ENCODE data around the gene NBEAL2.

NBEAL2 gene

DNA sequence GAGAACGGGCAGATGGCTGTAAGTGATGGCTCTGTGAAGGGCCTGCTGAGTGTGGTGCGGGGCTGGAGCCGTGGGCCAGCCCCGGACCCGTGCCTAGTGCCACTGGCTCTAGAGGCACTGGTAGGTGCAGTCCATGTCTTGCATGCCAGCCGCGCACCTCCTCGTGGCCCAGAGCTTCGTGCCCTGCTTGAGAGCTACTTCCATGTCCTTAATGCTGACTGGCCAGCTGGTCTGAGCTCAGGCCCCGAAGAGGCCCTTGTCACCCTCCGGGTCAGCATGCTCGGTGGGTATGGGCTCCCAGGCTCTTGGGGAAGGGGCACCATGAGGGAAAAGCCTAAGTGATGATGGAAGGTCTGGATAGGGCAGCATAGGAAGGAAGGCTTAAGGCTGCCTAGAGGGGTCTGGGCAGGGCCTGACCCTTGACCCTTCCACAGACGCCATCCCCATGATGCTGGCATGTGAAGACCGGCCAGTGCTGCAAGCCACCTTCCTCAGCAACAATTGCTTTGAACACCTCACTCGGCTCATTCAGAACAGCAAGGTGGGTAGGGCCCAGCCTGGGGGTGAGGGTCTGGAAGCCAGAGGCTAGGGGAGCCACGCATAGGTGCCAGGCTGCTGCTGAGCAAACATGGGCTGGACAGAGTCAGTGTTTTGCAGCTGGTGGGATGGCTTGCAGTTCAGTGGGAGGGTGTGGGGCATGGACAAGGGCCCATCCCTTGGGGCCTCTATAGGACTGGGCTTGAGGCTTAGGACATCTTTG lies 12.1 kb downstream of the NBEAL2 start:
- TF ChIP-seq SUZ12 (IDR thresholded peaks at IDR 0.05) (no peak), SP1 (IDR thresholded peaks at IDR 0.05) (no peak), CTBP1 (IDR thresholded peaks at IDR 0.05; ENCODE audit: borderline replicate concordance) (no peak), FOXM1 (IDR thresholded peaks at IDR 0.05; ENCODE audit: borderline replicate concordance) (no peak), NFRKB (IDR thresholded peaks at IDR 0.05) (no peak), ARNT (IDR thresholded peaks at IDR 0.05) (no peak), BHLHE40 (IDR thresholded peaks at IDR 0.05; ENCODE audit: borderline replicate concordance) (no peak), HDGF (IDR thresholded peaks at IDR 0.05; ENCODE audit: borderline replicate concordance) (no peak), TARDBP (IDR thresholded peaks at IDR 0.05) (no peak), FOXK2 (IDR thresholded peaks at IDR 0.05) (no peak), ZNF384 (IDR thresholded peaks at IDR 0.05) (no peak), LEF1 (IDR thresholded peaks at IDR 0.05; ENCODE audit: borderline replicate concordance) (no peak), L3MBTL2 (conservative IDR thresholded peaks at IDR 0.05) (no peak), ELF4 (IDR thresholded peaks at IDR 0.05) (no peak), FOXA1 (IDR thresholded peaks at IDR 0.05) (no peak)
- TF ChIP-seq, protein P1, sequence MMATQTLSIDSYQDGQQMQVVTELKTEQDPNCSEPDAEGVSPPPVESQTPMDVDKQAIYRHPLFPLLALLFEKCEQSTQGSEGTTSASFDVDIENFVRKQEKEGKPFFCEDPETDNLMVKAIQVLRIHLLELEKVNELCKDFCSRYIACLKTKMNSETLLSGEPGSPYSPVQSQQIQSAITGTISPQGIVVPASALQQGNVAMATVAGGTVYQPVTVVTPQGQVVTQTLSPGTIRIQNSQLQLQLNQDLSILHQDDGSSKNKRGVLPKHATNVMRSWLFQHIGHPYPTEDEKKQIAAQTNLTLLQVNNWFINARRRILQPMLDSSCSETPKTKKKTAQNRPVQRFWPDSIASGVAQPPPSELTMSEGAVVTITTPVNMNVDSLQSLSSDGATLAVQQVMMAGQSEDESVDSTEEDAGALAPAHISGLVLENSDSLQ (IDR thresholded peaks at IDR 0.05), result no peak
- ChIA-PET CTCF (no interaction called here), POLR2A (interaction anchor here (1.1 to 1.4 kb wide), 2 partner anchors 12 to 14 kb away, joined by 4 read pairs; partner anchors contain the start of gene NBEAL2)
- no peak for DNase-seq (ENCODE audit: extremely low spot score)

DNA sequence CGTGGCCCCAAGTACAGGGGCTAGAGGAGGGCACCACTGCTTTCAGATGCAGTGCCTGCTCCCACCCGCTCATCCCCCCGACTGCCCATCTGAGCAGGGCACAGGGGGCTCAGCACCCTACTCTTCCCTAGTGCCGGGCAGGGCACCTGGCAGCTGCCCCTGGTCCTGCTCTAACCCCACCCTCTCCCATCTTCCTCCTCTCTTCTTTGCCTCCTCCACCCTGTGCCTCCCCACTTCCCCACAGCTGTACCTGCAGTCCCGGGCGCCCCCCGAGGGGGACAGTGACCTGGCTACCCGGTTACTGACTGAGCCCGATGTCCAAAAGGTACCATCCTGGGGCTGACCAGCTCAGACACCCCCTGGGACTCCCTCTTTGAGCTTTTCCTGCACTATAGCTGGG lies 12.8 kb downstream of the NBEAL2 start:
- CTCF ChIA-PET, result no interaction called here

DNA sequence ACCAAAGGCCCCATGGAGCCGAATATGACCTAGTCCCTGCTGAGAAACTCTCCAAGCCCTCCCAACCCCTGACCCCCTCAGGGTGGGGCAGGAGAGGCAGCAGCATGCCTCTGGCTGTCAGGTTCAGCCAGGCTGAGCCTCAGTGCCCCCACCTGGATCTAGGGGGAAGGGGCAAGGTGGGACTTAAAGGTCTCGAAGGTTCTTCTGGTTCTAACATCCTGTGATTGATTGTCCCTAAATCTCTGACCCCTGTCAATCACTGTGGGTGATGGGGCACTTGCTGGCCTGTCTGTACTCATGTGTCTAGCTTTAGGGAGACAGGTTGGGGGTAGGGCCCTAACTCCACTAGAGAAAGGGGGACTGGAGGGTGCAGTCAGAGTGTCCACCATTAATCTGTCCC lies 13.8 kb downstream of the NBEAL2 start:
- ChIA-PET POLR2A (interaction anchor here (1.4 kb wide), 1 partner anchor 16 kb away, joined by 4 read pairs; no protein-coding TSS in a partner anchor), CTCF (no interaction called here)
- TF ChIP-seq, protein P1 (IDR thresholded peaks at IDR 0.05), result peak; percentile 53
- TF ChIP-seq SUZ12 (IDR thresholded peaks at IDR 0.05), result no peak
- no peak for DNase-seq (ENCODE audit: extremely low spot score)

More for the DNA sequence above, 12.8 kb downstream of the NBEAL2 start:
- no peak for TF ChIP-seq ELF4 (IDR thresholded peaks at IDR 0.05)
- no peak for TF ChIP-seq SP1 (IDR thresholded peaks at IDR 0.05)
- no peak for TF ChIP-seq LEF1 (IDR thresholded peaks at IDR 0.05; ENCODE audit: borderline replicate concordance)
- DNase-seq (ENCODE audit: extremely low spot score), result no peak
- POLR2A ChIA-PET, result interaction anchor here (1.1 to 1.4 kb wide), 2 partner anchors 12 to 15 kb away, joined by 4 read pairs; partner anchors contain the start of gene NBEAL2

DNA sequence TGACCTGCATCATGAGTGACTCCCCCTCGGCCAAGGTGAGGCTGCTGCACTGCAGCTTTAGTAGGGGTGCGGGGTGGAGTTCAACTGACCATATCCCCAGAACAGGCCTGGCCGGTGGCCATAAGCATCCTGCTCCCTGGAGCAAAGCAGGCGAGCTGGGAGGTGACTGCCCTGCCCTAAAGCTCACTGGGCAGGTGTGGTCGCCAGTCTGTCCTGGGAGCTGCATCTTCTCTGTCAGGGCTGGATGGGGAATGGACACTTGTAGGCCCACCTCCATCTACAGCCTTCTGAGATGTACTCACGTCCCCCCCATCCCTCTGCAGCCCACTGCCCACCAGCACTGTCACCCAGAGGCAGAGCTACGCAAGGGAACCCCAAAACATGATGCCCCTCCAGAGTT lies 14.5 kb downstream of the NBEAL2 start:
- no peak for DNase-seq (ENCODE audit: extremely low spot score)
- CTCF ChIA-PET, result no interaction called here
- POLR2A ChIA-PET, result interaction anchor here (2.0 kb wide), 1 partner anchor 15 kb away, joined by 7 read pairs; the partner anchor contains the start of gene NBEAL2
- TF ChIP-seq L3MBTL2 (conservative IDR thresholded peaks at IDR 0.05) (no peak), SP1 (IDR thresholded peaks at IDR 0.05) (no peak), HDGF (IDR thresholded peaks at IDR 0.05; ENCODE audit: borderline replicate concordance) (no peak), SUZ12 (IDR thresholded peaks at IDR 0.05) (no peak), FOXK2 (IDR thresholded peaks at IDR 0.05) (no peak), TARDBP (IDR thresholded peaks at IDR 0.05) (no peak), BHLHE40 (IDR thresholded peaks at IDR 0.05; ENCODE audit: borderline replicate concordance) (no peak), LEF1 (IDR thresholded peaks at IDR 0.05; ENCODE audit: borderline replicate concordance) (no peak), ARNT (IDR thresholded peaks at IDR 0.05) (no peak), ZNF384 (IDR thresholded peaks at IDR 0.05) (no peak), ELF4 (IDR thresholded peaks at IDR 0.05) (no peak), FOXA1 (IDR thresholded peaks at IDR 0.05) (no peak), NFRKB (IDR thresholded peaks at IDR 0.05) (no peak), FOXM1 (IDR thresholded peaks at IDR 0.05; ENCODE audit: borderline replicate concordance) (no peak), CTBP1 (IDR thresholded peaks at IDR 0.05; ENCODE audit: borderline replicate concordance) (no peak)
- TF ChIP-seq, protein P1 (IDR thresholded peaks at IDR 0.05), result no peak

DNA sequence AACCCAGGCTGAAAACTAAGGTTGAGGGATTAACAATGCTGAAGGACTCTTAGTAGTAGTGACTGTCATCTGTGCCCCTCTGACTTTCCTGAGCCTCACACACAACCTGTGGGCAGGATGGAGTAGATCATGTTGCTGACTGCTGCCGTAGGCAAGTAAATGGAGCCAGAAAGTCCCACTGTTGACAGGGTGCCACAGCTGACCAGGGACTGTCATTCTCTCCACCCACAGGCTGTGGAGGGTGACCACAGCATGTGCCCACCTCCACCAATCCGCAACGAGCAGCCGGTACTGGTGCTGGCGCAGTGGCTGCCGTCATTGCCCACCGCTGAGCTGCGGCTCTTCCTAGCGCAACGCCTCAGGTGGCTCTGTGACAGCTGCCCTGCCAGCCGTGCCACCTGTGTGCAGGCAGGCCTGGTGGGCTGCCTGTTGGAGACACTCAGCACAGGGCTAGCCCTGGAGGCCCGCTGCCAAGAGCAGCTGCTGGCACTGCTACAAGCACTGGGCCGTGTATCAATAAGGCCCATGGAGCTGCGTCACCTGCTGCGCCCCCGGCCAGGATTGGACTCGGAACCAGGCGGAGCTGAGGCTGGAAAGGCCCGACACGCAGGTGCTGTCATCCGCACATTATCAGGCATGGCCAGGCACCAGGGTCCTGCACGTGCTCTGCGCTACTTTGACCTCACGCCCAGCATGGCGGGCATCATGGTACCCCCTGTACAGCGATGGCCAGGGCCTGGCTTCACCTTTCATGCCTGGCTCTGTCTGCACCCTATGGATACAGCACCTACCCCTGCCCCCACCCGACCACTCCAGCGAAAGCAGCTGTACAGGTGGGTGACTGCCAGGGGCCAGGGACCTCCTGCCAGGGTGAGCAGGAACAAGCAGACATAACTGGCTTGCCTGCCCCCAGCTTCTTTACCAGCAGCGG lies 15.6 kb downstream of the NBEAL2 start:
- TF ChIP-seq ELF4 (IDR thresholded peaks at IDR 0.05) (no peak), SUZ12 (IDR thresholded peaks at IDR 0.05) (no peak), SP1 (IDR thresholded peaks at IDR 0.05) (no peak), BHLHE40 (IDR thresholded peaks at IDR 0.05; ENCODE audit: borderline replicate concordance) (no peak), FOXK2 (IDR thresholded peaks at IDR 0.05) (no peak), ARNT (IDR thresholded peaks at IDR 0.05) (no peak)
- CTCF ChIA-PET, result no interaction called here
- DNase-seq (ENCODE audit: extremely low spot score), result no peak
- POLR2A ChIA-PET, result interaction anchor here (1.1 to 2.0 kb wide), 2 partner anchors 13 to 16 kb away, joined by 3 to 7 read pairs; partner anchors contain the start of gene NBEAL2

Data from HEK293T (cell line).